SK-N-SH (cell line): ENCODE results near the gene MAMDC2.

Experiments used
- CTCF ChIP-seq: fragments of 200-600 bp; sonication (generic); IDR thresholded peaks from 2 replicates; pipeline ENCODE4 v1.6.1; 2017; ENCODE audit warnings: antibody characterized with exemption, mild to moderate bottlenecking, moderate library complexity
- EZH2phosphoT487 ChIP-seq: fragments of 200-600 bp; sonication (generic); IDR thresholded peaks from 2 replicates; pipeline ENCODE4 v1.6.1; 2017; ENCODE audit warnings: low read depth, mixed run types, mild to moderate bottlenecking, antibody characterized with exemption, moderate library complexity, borderline replicate concordance

- TF ChIP-seq CTCF, result no peak
- no peak for TF ChIP-seq EZH2phosphoT487
These were observed 10.9 kb downstream of the MAMDC2 start for GRCh38 chr9:70054521-70054920.
